NCI-H146 treated with DMSO at 0.1 percent for 48 hours (cell line): Measurements from ENCODE around the gene RASL11A.
A peak's percentile ranks its signal among the peaks of the same experiment; 100 is the strongest.
"Not testable (repeated sequence)": the region's sequence is repeated elsewhere in the genome, so short reads cannot be mapped to it uniquely, and the experiment has no call there.

Experiments
- DNase-seq: peaks from one replicate; lab custom pipeline; 2025; ENCODE audit not compliant: unreplicated experiment; lab: John Stamatoyannopoulos, UW

RASL11A gene

GRCh38 chr13:27270594-27271520, at the start of gene RASL11A:
Gene RASL11A, plus strand, starts transcription at chr13:27270830. Its CDS starts 115 bp downstream, at chr13:27270945.
- peak; percentile 53 for DNase-seq

- DNase-seq, result not testable (repeated sequence)
Measured at GRCh38 chr13:27222100-27222499, 48.5 kb upstream of the RASL11A start.

- no peak for DNase-seq
Measured at GRCh38 chr13:27226991-27227390, 43.6 kb upstream of the RASL11A start.

GRCh38 chr13:27228131-27228530, 42.5 kb upstream of the RASL11A start:
- DNase-seq, result no peak

GRCh38 chr13:27229642-27230041, 41.0 kb upstream of the RASL11A start:
- DNase-seq, result no peak

- DNase-seq, result no peak
Measured at GRCh38 chr13:27233964-27234363, 36.7 kb upstream of the RASL11A start.

GRCh38 chr13:27236478-27236877, 34.2 kb upstream of the RASL11A start:
- DNase-seq, result no peak

- DNase-seq, result no peak
Measured at GRCh38 chr13:27242702-27243101, 27.9 kb upstream of the RASL11A start.

GRCh38 chr13:27245610-27246009, 25.0 kb upstream of the RASL11A start:
- DNase-seq, result no peak

GRCh38 chr13:27250833-27251165, 19.8 kb upstream of the RASL11A start:
- DNase-seq, result no peak

- peak; percentile 75 for DNase-seq
Measured at GRCh38 chr13:27251166-27252091, 19.2 kb upstream of the RASL11A start, which contains the start of gene RPL21. Gene RPL21, plus strand, starts transcription at chr13:27251558. Its CDS starts 2,219 bp downstream, at chr13:27253777.

- DNase-seq, result no peak
Measured at GRCh38 chr13:27252467-27252866, 18.2 kb upstream of the RASL11A start.

- no peak for DNase-seq
Measured at GRCh38 chr13:27257233-27257568, 13.4 kb upstream of the RASL11A start.

- no peak for DNase-seq
Measured at GRCh38 chr13:27257648-27258253, 12.9 kb upstream of the RASL11A start.

GRCh38 chr13:27258637-27259386, 11.8 kb upstream of the RASL11A start:
- DNase-seq, result no peak

- DNase-seq, result no peak
Measured at GRCh38 chr13:27259831-27260230, 10.8 kb upstream of the RASL11A start.

GRCh38 chr13:27261396-27261795, 9.2 kb upstream of the RASL11A start:
- no peak for DNase-seq

GRCh38 chr13:27263438-27263837, 7.2 kb upstream of the RASL11A start:
- DNase-seq, result no peak

GRCh38 chr13:27264181-27264580, 6.4 kb upstream of the RASL11A start:
- DNase-seq, result peak; percentile 59

GRCh38 chr13:27264648-27265047, 6.0 kb upstream of the RASL11A start:
- no peak for DNase-seq

- DNase-seq, result no peak
Measured at GRCh38 chr13:27266917-27267316, 3.7 kb upstream of the RASL11A start.
